Muscle layer of duodenum (tissue), 2 donors: ENCODE measurements around the gene DFFA.
"Not testable (repeated sequence)": the region's sequence is repeated elsewhere in the genome, so short reads cannot be mapped to it uniquely, and the experiment has no call there.

Experiments used
- H3K27ac ChIP-seq: one replicate; pipeline ENCODE4 v1.7.0; 2013; ENCODE audit warnings: mild to moderate bottlenecking, low read length
- H3K27me3 ChIP-seq: one replicate; pipeline ENCODE4 v1.7.0; 2013; ENCODE audit warnings: low read depth, mild to moderate bottlenecking, control low read depth, low read length
- H3K36me3 ChIP-seq, 2 donors: one replicate each; pipeline ENCODE4 v1.7.0; 2013; ENCODE audit warnings: low read length in 2 of 2, control low read depth in 1 of 2, mild to moderate bottlenecking in 1 of 2; ENCODE audit not compliant: insufficient read depth in 2 of 2, control insufficient read depth in 1 of 2
- H3K4me1 ChIP-seq, 2 donors: one replicate each; pipeline ENCODE4 v1.7.0; 2013; ENCODE audit warnings: low read length in 2 of 2, mild to moderate bottlenecking in 2 of 2, control low read depth in 1 of 2, moderate library complexity in 1 of 2; ENCODE audit not compliant: insufficient read depth in 2 of 2, control insufficient read depth in 1 of 2
- H3K4me3 ChIP-seq, 2 donors: one replicate each; pipeline ENCODE4 v1.7.0; 2013; ENCODE audit warnings: low read length in 2 of 2, low read depth in 1 of 2, mild to moderate bottlenecking in 1 of 2
- H3K9me3 ChIP-seq, 2 donors: one replicate each; pipeline ENCODE4 v1.7.0; 2013; ENCODE audit warnings: low read length in 2 of 2, control low read depth in 1 of 2, mild to moderate bottlenecking in 1 of 2; ENCODE audit not compliant: control insufficient read depth in 1 of 2
- donor health status: healthy.

DFFA gene

GRCh38 chr1:10475510-10475909, 3.2 kb upstream of the DFFA start:
- no peaks in the 10 kb centered on the region for H3K9me3 ChIP-seq
- peak overlapping the region; percentile 88 to 95 for H3K4me3 ChIP-seq
- peaks cover 5 to 25% of the 10 kb centered on the region in 2 donors for H3K4me1 ChIP-seq
- no peaks in the 10 kb centered on the region for H3K36me3 ChIP-seq
- peak overlapping the region; percentile 69 for H3K27ac ChIP-seq
- H3K27me3 ChIP-seq = no peaks in the 10 kb centered on the region

- peaks cover 5 to 25% of the 10 kb centered on the region in 2 donors for H3K4me1 ChIP-seq
- peak within 1 kb of the TSS; percentile 69 for H3K27ac ChIP-seq
- H3K36me3 ChIP-seq = no peaks in the 10 kb centered on the region
- no peaks in the 10 kb centered on the region for H3K9me3 ChIP-seq
- peak within 1 kb of the TSS; percentile 88 to 95 for H3K4me3 ChIP-seq
- no peaks in the 10 kb centered on the region for H3K27me3 ChIP-seq
Observed at GRCh38 chr1:10474613-10475507, 2.5 kb upstream of the DFFA start, which contains the start of gene PEX14. Gene PEX14 (plus strand): TSS chr1:10474950. CDS start chr1:10474967, 17 bp downstream.

GRCh38 chr1:10474309-10474612, 1.9 kb upstream of the DFFA start:
- not testable (repeated sequence) for H3K27ac ChIP-seq, H3K27me3 ChIP-seq, H3K9me3 ChIP-seq, H3K36me3 ChIP-seq
- Histone ChIP-seq H3K4me3 (peak overlapping the region; percentile 88 to 95), H3K4me1 (peaks cover 5 to 25% of the 10 kb centered on the region in 2 donors)

- peaks cover 5 to 25% of the 10 kb centered on the region in 2 donors for H3K4me1 ChIP-seq
- peaks cover 7 to 11% of the 10 kb centered on the region in 2 donors for H3K36me3 ChIP-seq
- H3K27ac ChIP-seq = peak overlapping the region; percentile 75
- H3K9me3 ChIP-seq = no peaks in the 10 kb centered on the region
- peak overlapping the region; percentile 89 to 98 for H3K4me3 ChIP-seq
- H3K27me3 ChIP-seq = no peaks in the 10 kb centered on the region
Observed at GRCh38 chr1:10473145-10473765, 926 bp upstream of the DFFA start.

GRCh38 chr1:10471411-10472219, 714 bp downstream of the DFFA start:
- Histone ChIP-seq H3K9me3 (no peaks in the 10 kb centered on the region), H3K36me3 (peaks cover 13 to 22% of the 10 kb centered on the region in 2 donors), H3K4me1 (peaks cover 5 to 22% of the 10 kb centered on the region in 2 donors), H3K27me3 (no peaks in the 10 kb centered on the region), H3K27ac (peak overlapping the region; percentile 67), H3K4me3 (peak overlapping the region; percentile 89 to 98)

- Histone ChIP-seq H3K4me3 (no peak overlapping the region), H3K27me3 (no peaks in the 10 kb centered on the region), H3K4me1 (peaks cover 0 to 8% of the 10 kb centered on the region in 2 donors), H3K36me3 (peaks cover 13 to 31% of the 10 kb centered on the region in 2 donors), H3K27ac (no peak overlapping the region), H3K9me3 (no peaks in the 10 kb centered on the region)
Observed at GRCh38 chr1:10470043-10470442, 2.3 kb downstream of the DFFA start.

GRCh38 chr1:10467078-10467477, 5.3 kb downstream of the DFFA start:
- H3K27me3 ChIP-seq = no peaks in the 10 kb centered on the region
- H3K36me3 ChIP-seq = peaks cover 32 to 60% of the 10 kb centered on the region in 2 donors
- no peak overlapping the region for H3K4me3 ChIP-seq
- H3K9me3 ChIP-seq = no peaks in the 10 kb centered on the region
- peaks cover 0 to 8% of the 10 kb centered on the region in 2 donors for H3K4me1 ChIP-seq
- no peak overlapping the region for H3K27ac ChIP-seq

- H3K27me3 ChIP-seq = no peaks in the 10 kb centered on the region
- no peaks in the 10 kb centered on the region for H3K9me3 ChIP-seq
- no peak overlapping the region for H3K27ac ChIP-seq
- H3K36me3 ChIP-seq = peaks cover 28 to 30% of the 10 kb centered on the region in 2 donors
- H3K4me3 ChIP-seq = no peak overlapping the region
- H3K4me1 ChIP-seq = no peaks in the 10 kb centered on the region
Observed at GRCh38 chr1:10459184-10459583, 13.1 kb downstream of the DFFA start.

GRCh38 chr1:10457875-10458274, 14.5 kb downstream of the DFFA start:
- H3K4me3 ChIP-seq = no peak overlapping the region
- no peaks in the 10 kb centered on the region for H3K9me3 ChIP-seq
- no peaks in the 10 kb centered on the region for H3K27me3 ChIP-seq
- no peaks in the 10 kb centered on the region for H3K4me1 ChIP-seq
- H3K27ac ChIP-seq = no peak overlapping the region
- peaks cover 18 to 21% of the 10 kb centered on the region in 2 donors for H3K36me3 ChIP-seq

GRCh38 chr1:10457462-10457861, 14.9 kb downstream of the DFFA start:
- not testable (repeated sequence) for H3K4me3 ChIP-seq, H3K9me3 ChIP-seq, H3K27ac ChIP-seq, H3K4me1 ChIP-seq, H3K27me3 ChIP-seq
- H3K36me3 ChIP-seq = peaks cover 14 to 17% of the 10 kb centered on the region in 2 donors

GRCh38 chr1:10456661-10457060, 15.7 kb downstream of the DFFA start:
- Histone ChIP-seq H3K4me3 (no peak overlapping the region), H3K9me3 (no peaks in the 10 kb centered on the region), H3K4me1 (peaks cover 0 to under 1% of the 10 kb centered on the region in 2 donors), H3K27ac (no peak overlapping the region), H3K36me3 (peaks cover 7 to 15% of the 10 kb centered on the region in 2 donors), H3K27me3 (no peaks in the 10 kb centered on the region)
